SK-N-SH (cell line): Measurements from ENCODE around the gene MRPL14. TPM values are rescaled to one million over a fixed set of nuclear protein-coding genes. Genes with fewer than 3 reads are reported as not detected.
A peak's percentile ranks its signal among the peaks of the same experiment; 100 is the strongest.

Experiments used
- CTCF ChIA-PET: fragments of 300-600, 350-600 bp; formaldehyde crosslinking; extraction: SDS; loops from one replicate; lab custom pipeline; 2021; lab: Yijun Ruan, JAX
- POLR2A ChIA-PET: fragments of 350-600 bp; sonication (Branson Sonifier 250); formaldehyde crosslinking; extraction: SDS; loops from one replicate; lab custom pipeline; 2020; ENCODE audit warnings: antibody characterized with exemption, inconsistent platforms; lab: Yijun Ruan, JAX
- DNase-seq: peaks from one replicate; pipeline ENCODE4 v3.0.0; 2012
- H2AFZ ChIP-seq: fragments of 200-600 bp; sonication (generic); 2 replicates; pipeline ENCODE4 v1.8.1; 2016; ENCODE audit warnings: antibody characterized with exemption, mild to moderate bottlenecking, low read depth
- H3F3A ChIP-seq: fragments of 200-600 bp; sonication (generic); replicated peaks from 2 replicates; pipeline ENCODE3; 2016; ENCODE audit warnings: antibody characterized with exemption, mild to moderate bottlenecking; ENCODE audit not compliant: insufficient read depth
- H3K27ac ChIP-seq, 2 experiments: fragments of 200-500 bp in 1 of 2; fragments of 200-600 bp in 1 of 2; sonication (Bioruptor generic) in 1 of 2; sonication (generic), shearing (Covaris generic) in 1 of 2; 2 replicates each; pipeline versions ENCODE4 v1.5.1 to v1.6.1; 2014 to 2016; ENCODE audit warnings: low read depth in 2 of 2, inconsistent platforms in 1 of 2, low read length in 1 of 2, mild to moderate bottlenecking in 1 of 2, mixed read lengths in 1 of 2
- H3K27me3 ChIP-seq: fragments of 200-600 bp; sonication (generic), shearing (Covaris generic); 2 replicates; pipeline ENCODE4 v1.6.1; 2016; ENCODE audit warnings: mixed run types; ENCODE audit not compliant: insufficient read depth
- H3K36me3 ChIP-seq, 2 experiments: fragments of 200-500 bp in 1 of 2; fragments of 200-600 bp in 1 of 2; sonication (Bioruptor generic) in 1 of 2; sonication (generic) in 1 of 2; replicated peaks in 1 of 2; 2 replicates each; pipeline versions ENCODE3 to v1.5.1; 2014 to 2016; ENCODE audit warnings: low read length in 1 of 2, mild to moderate bottlenecking in 1 of 2; ENCODE audit not compliant: insufficient read depth in 2 of 2, control insufficient read depth in 1 of 2
- H3K4me1 ChIP-seq, 2 experiments: fragments of 200-500 bp in 1 of 2; fragments of 200-600 bp in 1 of 2; sonication (Bioruptor generic) in 1 of 2; sonication (generic), shearing (Covaris generic) in 1 of 2; 2 replicates each; pipeline versions ENCODE4 v1.5.1 to v1.6.1; 2014 to 2016; ENCODE audit warnings: low read depth in 1 of 2, low read length in 1 of 2, mixed run types in 1 of 2; ENCODE audit not compliant: insufficient read depth in 2 of 2, control insufficient read depth in 1 of 2
- H3K4me2 ChIP-seq: fragments of 200-600 bp; sonication (generic), shearing (Covaris generic); 2 replicates; pipeline ENCODE4 v1.6.1; 2017; ENCODE audit warnings: mixed run types
- H3K4me3 ChIP-seq, 2 experiments: fragments of 200-500 bp in 1 of 2; fragments of 200-600 bp in 1 of 2; sonication (Bioruptor generic) in 1 of 2; sonication (generic), shearing (Covaris generic) in 1 of 2; 2 replicates each; pipeline versions ENCODE4 v1.5.1 to v1.8.1; 2014 to 2016; ENCODE audit warnings: low read depth in 2 of 2, inconsistent platforms in 1 of 2, low read length in 1 of 2, mild to moderate bottlenecking in 1 of 2, mixed read lengths in 1 of 2, moderate library complexity in 1 of 2
- H3K79me2 ChIP-seq: fragments of 200-600 bp; sonication (generic); 2 replicates; pipeline ENCODE4 v1.8.1; 2017; ENCODE audit warnings: mild to moderate bottlenecking; ENCODE audit not compliant: insufficient read depth
- H3K9ac ChIP-seq: fragments of 200-600 bp; sonication (generic); 2 replicates; pipeline ENCODE4 v1.6.1; 2017; ENCODE audit warnings: mixed run types
- H3K9me2 ChIP-seq: fragments of 200-600 bp; sonication (generic); 2 replicates; pipeline ENCODE4 v1.6.1; 2017; ENCODE audit warnings: mixed run types
- H3K9me3 ChIP-seq: fragments of 200-600 bp; sonication (generic); 2 replicates; pipeline ENCODE4 v1.6.1; 2017; ENCODE audit warnings: mixed run types, mild to moderate bottlenecking, moderate library complexity
- H4K20me1 ChIP-seq: fragments of 200-600 bp; sonication (generic); 2 replicates; pipeline ENCODE4 v1.6.1; 2017; ENCODE audit warnings: mild to moderate bottlenecking, mixed run types; ENCODE audit not compliant: insufficient read depth
- FOXJ3 ChIP-seq: sonication (generic); formaldehyde crosslinking; IDR thresholded peaks from 2 replicates; pipeline ENCODE4 v1.5.1; 2020; ENCODE audit warnings: mild to moderate bottlenecking, missing genetic modification reagents
- GATA2 ChIP-seq: sonication (generic); formaldehyde crosslinking; IDR thresholded peaks from 2 replicates; pipeline ENCODE4 v1.5.0; 2020; ENCODE audit warnings: mild to moderate bottlenecking, missing genetic modification reagents
- MEF2A ChIP-seq: IDR thresholded peaks from 2 replicates; pipeline ENCODE4 v1.4.0; 2012; ENCODE audit warnings: low read depth, borderline replicate concordance
- POLR2AphosphoS5 ChIP-seq: IDR thresholded peaks from 2 replicates; pipeline ENCODE4 v1.6.1; 2012; ENCODE audit warnings: low read depth, low read length
- RAD21 ChIP-seq: IDR thresholded peaks from 2 replicates; pipeline ENCODE4 v1.6.1; 2012; ENCODE audit warnings: mild to moderate bottlenecking, low read length
- RFX5 ChIP-seq: IDR thresholded peaks from 2 replicates; pipeline ENCODE4 v1.6.1; 2012; ENCODE audit warnings: mild to moderate bottlenecking, improper control_type of control experiment, low read length
- SIN3A ChIP-seq: IDR thresholded peaks from 2 replicates; pipeline ENCODE4 v1.6.1; 2012; ENCODE audit warnings: low read depth, mild to moderate bottlenecking, low read length, moderate library complexity, borderline replicate concordance
- SMC3 ChIP-seq: IDR thresholded peaks from 2 replicates; pipeline ENCODE4 v1.6.1; 2012; ENCODE audit warnings: low read depth, low read length, improper control_type of control experiment
- TAF1 ChIP-seq: IDR thresholded peaks from 2 replicates; pipeline ENCODE4 v1.6.1; 2012; ENCODE audit warnings: low read depth, mild to moderate bottlenecking, low read length, moderate library complexity, borderline replicate concordance
- TEAD4 ChIP-seq: IDR thresholded peaks from 2 replicates; pipeline ENCODE4 v1.4.0; 2012; ENCODE audit warnings: mild to moderate bottlenecking, borderline replicate concordance; ENCODE audit not compliant: insufficient read depth
- USF1 ChIP-seq: IDR thresholded peaks from 2 replicates; pipeline ENCODE4 v1.4.0; 2012; ENCODE audit warnings: low read depth, borderline replicate concordance
- ZBTB33 ChIP-seq: IDR thresholded peaks from 2 replicates; pipeline ENCODE4 v1.4.0; 2012; ENCODE audit warnings: low read depth, borderline replicate concordance
- WGBS: methylation state at CpG from one replicate; pipeline ENCODE4 v1.1.6; 2017; ENCODE audit warnings: low lambda C conversion rate; 5-methylcytosine and 5-hydroxymethylcytosine counted together
- polyA plus RNA-seq, 3 experiments: library from polyadenylated mRNA; depleted of rRNA; stranded (reverse); fragments of >200 nt; gene quantifications; 2 replicates each; pipeline ENCODE4 v1.2.3, GENCODE V29; 2012
- TF ChIP-seq, protein P1 (sequence below): fragments of 200-600 bp; sonication (generic); IDR thresholded peaks from 2 replicates; pipeline ENCODE4 v1.6.1; 2017; ENCODE audit warnings: antibody characterized with exemption, mild to moderate bottlenecking, moderate library complexity
- TF ChIP-seq, protein P2 (sequence below): IDR thresholded peaks from 2 replicates; pipeline ENCODE4 v1.4.0; 2012; ENCODE audit warnings: low read depth
- TF ChIP-seq, protein P3 (sequence below): IDR thresholded peaks from 2 replicates; pipeline ENCODE4; 2012
- TF ChIP-seq, protein P4 (sequence below): fragments of 150-350 bp; IDR thresholded peaks from 2 replicates; pipeline ENCODE4 v1.6.1; 2017; ENCODE audit warnings: antibody characterized with exemption, low read length, low read depth, borderline replicate concordance

Gene MRPL14
- polyA plus RNA-seq, 1 of the 3 experiments (the other 2 are of a cell fraction), result 97.0 TPM

DNA sequence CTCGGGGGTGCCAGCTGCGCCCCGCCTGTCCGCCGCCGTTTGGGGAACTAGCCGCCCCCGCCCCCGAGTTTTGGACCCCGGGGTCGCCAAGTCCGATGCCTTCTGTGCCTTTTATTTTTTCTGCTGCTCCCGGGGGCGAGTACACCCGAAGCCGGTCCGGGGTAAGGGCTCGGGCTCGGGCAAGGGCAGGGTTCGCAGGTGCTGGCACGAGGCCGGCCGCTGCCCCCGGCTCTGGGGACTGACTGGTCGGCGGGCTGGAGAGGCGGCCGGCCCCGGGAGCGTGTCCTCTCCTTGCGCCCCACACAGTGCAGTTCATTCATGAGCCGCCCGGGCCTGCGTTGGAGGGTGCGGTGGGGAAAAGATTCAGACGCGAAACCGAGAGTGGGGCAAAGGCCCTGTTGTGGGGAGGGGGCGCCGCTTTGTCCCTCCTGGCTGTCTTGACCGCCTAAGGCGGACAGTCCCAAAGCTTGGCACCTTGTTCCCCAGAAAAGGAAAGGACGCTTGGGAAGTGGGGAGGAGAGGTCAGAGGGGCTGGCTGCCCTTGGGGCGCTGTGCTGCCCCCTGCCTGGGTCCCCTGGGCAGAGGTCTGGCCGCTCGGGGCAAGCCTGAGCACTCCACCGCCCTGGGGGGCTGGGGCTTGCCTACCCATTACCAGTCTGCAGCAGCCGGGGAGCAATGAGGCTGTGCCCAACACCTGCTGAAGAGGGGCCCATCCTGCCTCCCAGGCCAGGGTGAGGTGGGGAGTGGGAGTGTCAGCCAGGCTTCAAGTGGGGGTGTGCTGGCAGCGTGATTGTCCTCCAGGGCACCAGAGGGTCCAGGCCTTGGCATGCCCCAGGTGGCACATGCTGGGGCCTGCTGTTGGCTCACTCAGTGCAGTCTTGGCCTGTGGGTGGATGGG lies 1.0 kb upstream of the MRPL14 start:
- Histone ChIP-seq H4K20me1 (peaks cover 33% of the 10 kb centered on the region), H2AFZ (peak overlapping the region; percentile 86; the same call in 1 of the 2 replicates), H3K4me1 (peaks cover 26 to 27% of the 10 kb centered on the region in 2 experiments; a peak in 3 of 4 replicates), H3K4me2 (peak overlapping the region; percentile 98), H3K27ac (peak overlapping the region in 1 of 2 experiments; percentile 7; a peak in 1 of 4 replicates), H3K9me2 (no peaks in the 10 kb centered on the region), H3K27me3 (no peaks in the 10 kb centered on the region), H3K9ac (peak overlapping the region; percentile 78), H3K36me3 (peaks cover 6% of the 10 kb centered on the region in 2 experiments), H3K79me2 (peaks cover 80% of the 10 kb centered on the region), H3K4me3 (peak overlapping the region; percentile 62 to 92), H3F3A (peaks cover 11% of the 10 kb centered on the region), H3K9me3 (no peaks in the 10 kb centered on the region)
- WGBS, result 12% methylated on average over 35 of the region's 49 CpGs
- ChIA-PET CTCF (interaction anchor here (1.0 to 2.0 kb wide), 5 partner anchors 16 to 359 kb away, joined by 3 to 7 read pairs (median 3); no protein-coding TSS in a partner anchor), POLR2A (no interaction called here)
- TF ChIP-seq, protein P1, sequence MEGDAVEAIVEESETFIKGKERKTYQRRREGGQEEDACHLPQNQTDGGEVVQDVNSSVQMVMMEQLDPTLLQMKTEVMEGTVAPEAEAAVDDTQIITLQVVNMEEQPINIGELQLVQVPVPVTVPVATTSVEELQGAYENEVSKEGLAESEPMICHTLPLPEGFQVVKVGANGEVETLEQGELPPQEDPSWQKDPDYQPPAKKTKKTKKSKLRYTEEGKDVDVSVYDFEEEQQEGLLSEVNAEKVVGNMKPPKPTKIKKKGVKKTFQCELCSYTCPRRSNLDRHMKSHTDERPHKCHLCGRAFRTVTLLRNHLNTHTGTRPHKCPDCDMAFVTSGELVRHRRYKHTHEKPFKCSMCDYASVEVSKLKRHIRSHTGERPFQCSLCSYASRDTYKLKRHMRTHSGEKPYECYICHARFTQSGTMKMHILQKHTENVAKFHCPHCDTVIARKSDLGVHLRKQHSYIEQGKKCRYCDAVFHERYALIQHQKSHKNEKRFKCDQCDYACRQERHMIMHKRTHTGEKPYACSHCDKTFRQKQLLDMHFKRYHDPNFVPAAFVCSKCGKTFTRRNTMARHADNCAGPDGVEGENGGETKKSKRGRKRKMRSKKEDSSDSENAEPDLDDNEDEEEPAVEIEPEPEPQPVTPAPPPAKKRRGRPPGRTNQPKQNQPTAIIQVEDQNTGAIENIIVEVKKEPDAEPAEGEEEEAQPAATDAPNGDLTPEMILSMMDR, result peak; percentile 19; the same call in 1 of the 2 replicates
- TF ChIP-seq SIN3A, result no peak
- peak; percentile 82 for DNase-seq

GRCh38 chr6:44126320-44127149 lies 717 bp downstream of the MRPL14 start:
- WGBS, result 5% methylated on average over 22 of the region's 31 CpGs
- CTCF ChIA-PET, result no interaction called here
- no peaks in the 10 kb centered on the region for H3K9me3 ChIP-seq
- peaks cover 6% of the 10 kb centered on the region in 2 experiments for H3K36me3 ChIP-seq
- peaks cover 49% of the 10 kb centered on the region for H4K20me1 ChIP-seq
- peak; percentile 30 for DNase-seq
- no peaks in the 10 kb centered on the region for H3K9me2 ChIP-seq
- H2AFZ ChIP-seq, result no peak overlapping the region
- peak overlapping the region; percentile 68 for H3K9ac ChIP-seq
- no peaks in the 10 kb centered on the region for H3K27me3 ChIP-seq
- H3F3A ChIP-seq, result peaks cover 13% of the 10 kb centered on the region
- H3K27ac ChIP-seq, result peak overlapping the region; percentile 58 to 77
- peaks cover 96% of the 10 kb centered on the region for H3K79me2 ChIP-seq
- H3K4me2 ChIP-seq, result peak overlapping the region; percentile 93
- POLR2A ChIA-PET, result no interaction called here
- H3K4me1 ChIP-seq, result peaks cover 23 to 38% of the 10 kb centered on the region in 2 experiments; a peak in 3 of 4 replicates
- H3K4me3 ChIP-seq, result peak overlapping the region; percentile 76 to 82
- TF ChIP-seq USF1 (no peak), TEAD4 (no peak), MEF2A (no peak), SMC3 (no peak), RAD21 (no peak), TAF1 (no peak), FOXJ3 (CRISPR knock-in tag) (no peak), ZBTB33 (no peak), GATA2 (CRISPR knock-in tag) (no peak), RFX5 (no peak), POLR2AphosphoS5 (no peak)
- TF ChIP-seq, protein P2, sequence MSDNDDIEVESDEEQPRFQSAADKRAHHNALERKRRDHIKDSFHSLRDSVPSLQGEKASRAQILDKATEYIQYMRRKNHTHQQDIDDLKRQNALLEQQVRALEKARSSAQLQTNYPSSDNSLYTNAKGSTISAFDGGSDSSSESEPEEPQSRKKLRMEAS, result no peak
- TF ChIP-seq, protein P3, sequence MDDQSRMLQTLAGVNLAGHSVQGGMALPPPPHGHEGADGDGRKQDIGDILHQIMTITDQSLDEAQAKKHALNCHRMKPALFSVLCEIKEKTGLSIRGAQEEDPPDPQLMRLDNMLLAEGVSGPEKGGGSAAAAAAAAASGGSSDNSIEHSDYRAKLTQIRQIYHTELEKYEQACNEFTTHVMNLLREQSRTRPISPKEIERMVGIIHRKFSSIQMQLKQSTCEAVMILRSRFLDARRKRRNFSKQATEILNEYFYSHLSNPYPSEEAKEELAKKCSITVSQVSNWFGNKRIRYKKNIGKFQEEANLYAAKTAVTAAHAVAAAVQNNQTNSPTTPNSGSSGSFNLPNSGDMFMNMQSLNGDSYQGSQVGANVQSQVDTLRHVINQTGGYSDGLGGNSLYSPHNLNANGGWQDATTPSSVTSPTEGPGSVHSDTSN, result 0 out of 2 replicates have a peak, but pooled peaks have one; percentile 30
- TF ChIP-seq, protein P4, sequence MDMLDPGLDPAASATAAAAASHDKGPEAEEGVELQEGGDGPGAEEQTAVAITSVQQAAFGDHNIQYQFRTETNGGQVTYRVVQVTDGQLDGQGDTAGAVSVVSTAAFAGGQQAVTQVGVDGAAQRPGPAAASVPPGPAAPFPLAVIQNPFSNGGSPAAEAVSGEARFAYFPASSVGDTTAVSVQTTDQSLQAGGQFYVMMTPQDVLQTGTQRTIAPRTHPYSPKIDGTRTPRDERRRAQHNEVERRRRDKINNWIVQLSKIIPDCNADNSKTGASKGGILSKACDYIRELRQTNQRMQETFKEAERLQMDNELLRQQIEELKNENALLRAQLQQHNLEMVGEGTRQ, result no peak
